HTR-8/SVneo (cell line): ENCODE results near the gene HERPUD1.

Experiments
- DNase-seq: peaks from one replicate; pipeline ENCODE4 v3.0.0; 2011; ENCODE audit warnings: low spot score, mixed read lengths; ENCODE audit not compliant: insufficient read length
- FAIRE-seq: peaks from 2 replicates; lab custom pipeline; 2011; peaks lifted over from hg19 to GRCh38; lab: Jason Lieb, UNC

HERPUD1 gene

DNA sequence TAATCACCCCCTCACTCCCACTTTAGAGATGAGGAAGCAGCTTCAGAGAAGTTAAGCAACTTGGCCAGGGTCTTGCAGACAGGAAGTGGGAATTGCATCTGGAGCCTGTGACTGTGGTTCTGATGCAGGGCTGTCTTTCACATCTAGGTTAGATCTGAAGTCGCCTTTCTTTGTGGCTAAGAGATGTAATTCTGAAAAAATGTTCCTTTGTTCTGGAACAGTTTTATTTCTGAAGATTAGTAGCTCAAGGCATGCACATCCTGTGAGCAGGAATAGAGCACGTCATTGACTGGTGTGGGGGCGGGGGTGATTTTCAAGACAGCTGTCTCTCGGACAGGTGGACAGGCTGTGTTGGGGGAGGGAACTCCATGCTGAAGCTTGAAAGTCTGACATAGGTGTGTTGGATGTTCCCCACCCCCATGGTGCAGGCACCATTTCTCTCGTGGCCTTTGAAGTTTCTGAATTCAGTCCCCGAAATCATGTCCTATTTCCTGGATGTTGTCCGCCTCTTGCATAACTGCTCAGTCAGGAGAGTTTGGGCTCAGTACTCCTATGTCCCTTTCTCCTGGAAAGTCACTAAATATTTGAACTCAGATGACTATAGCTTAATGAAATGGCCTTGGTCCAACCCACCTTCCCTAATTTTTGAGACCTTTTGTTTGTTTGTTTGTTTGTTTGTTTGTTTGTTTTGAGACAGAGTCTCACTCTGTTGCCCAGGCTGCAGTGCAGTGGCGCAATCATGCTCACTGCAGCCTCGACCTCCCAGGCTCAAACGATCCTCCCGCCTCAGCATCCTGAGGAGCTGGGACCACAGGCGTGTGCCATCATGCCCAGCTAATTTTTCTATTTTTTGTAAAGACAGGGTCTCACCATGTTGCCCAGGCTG lies 21.0 kb upstream of the HERPUD1 start:
- DNase-seq: peak; percentile 38
- FAIRE-seq: no peak

DNA sequence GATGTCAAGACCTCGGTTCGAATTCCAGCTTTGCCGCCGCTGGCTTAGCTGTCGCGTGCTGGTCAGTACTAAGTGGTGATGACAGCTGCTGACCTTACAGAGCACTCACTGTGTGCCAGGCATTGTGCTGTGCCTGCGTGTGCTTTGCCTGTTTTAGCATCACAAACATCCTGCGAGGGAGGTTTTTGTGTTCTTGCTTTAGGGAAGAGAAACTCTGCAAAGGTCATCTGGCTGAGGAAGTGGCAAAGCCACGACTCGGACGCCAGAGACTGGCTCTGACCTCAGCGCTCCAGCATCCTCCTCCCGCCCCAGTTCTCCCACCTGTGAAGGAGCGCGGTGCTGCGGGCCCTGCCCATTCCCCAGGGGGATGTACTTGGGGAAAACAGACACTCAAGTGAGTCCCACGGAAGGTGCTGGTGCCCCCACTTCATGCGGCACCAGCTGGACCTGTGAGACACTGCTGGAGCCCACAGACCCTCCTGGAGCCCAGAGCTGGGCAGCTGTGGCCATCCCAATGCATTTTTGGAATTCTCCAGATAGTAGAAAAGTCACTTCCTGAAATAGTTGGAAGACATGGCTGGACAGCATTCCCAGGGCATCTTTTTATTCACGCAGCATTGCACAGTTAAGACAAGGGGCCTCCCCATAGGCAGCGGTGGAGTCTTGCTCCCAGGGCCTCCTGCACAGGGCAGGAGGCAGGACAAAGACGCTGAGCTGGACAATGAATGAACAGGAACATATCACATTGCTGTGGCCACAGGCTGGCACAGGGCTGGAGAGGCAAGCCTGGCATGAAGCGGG lies 20.0 kb upstream of the HERPUD1 start:
- DNase-seq (peak; percentile 60), FAIRE-seq (peak; percentile 74)

DNA sequence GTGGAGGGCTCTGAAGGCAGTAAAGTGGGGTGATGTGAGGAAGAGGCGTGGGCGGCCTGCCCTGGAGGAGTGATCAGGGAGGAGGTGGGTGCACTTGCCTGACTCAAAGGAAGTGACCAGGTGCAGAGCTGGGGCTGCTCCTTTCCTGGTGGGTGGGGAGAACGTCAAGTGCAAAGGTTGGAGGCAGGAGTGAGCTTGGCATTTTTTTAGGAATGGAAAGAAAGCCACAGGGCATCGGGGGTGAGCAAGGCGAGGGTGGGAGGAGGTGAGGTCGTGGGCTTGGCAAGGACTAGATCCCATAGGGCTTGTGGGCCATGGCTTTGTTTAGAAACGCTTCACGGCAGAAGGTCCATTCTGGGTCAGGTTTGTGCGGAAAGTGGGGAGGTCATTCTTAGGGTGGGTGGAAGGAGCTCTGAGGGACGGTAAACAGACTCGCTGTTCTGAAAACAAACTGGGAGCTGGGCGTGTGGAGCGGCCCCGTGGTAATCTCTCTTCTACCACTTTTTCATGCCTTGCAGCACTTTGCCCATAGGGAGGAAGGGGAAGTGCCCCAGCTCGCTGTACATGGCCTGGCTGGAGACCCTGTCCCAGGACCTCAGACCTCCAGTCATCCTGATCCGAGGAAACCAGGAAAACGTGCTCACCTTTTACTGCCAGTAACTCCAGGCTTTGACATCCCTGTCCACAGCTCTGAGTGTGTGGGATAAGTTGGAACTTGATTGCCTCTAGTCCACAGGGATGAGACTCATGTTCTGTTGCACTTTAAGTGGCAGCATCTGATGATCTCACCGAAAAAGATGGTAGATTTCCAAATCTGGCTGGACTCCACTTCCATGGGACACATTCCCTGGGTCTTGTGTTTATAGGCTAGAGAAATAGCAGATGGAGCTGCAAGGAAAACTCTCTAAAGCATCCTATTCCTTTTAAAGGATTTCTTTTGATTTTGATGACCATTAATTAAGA lies 18.9 kb upstream of the HERPUD1 start:
- FAIRE-seq (peak; percentile 72), DNase-seq (no peak)

DNA sequence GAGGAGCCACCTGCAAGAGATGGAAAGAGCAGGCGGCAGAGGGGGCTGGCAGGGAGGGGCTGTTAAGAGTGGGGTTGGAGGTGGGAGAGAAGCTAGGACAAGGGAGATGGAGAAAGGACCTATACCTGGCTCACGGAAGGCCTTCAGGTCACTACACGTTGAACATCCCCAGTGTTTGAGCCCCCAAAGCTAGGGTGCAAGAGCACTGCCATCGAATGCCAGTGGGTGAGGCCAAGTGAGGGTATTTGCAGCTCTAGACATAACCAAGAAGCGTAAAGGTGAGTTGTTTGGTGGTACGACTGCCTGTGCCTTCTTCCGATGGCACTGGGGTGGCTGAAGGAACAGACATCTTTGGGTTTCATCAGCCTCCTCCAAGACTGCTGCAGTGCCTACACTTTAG lies 17.0 kb upstream of the HERPUD1 start:
- no peak for FAIRE-seq
- no peak for DNase-seq

DNA sequence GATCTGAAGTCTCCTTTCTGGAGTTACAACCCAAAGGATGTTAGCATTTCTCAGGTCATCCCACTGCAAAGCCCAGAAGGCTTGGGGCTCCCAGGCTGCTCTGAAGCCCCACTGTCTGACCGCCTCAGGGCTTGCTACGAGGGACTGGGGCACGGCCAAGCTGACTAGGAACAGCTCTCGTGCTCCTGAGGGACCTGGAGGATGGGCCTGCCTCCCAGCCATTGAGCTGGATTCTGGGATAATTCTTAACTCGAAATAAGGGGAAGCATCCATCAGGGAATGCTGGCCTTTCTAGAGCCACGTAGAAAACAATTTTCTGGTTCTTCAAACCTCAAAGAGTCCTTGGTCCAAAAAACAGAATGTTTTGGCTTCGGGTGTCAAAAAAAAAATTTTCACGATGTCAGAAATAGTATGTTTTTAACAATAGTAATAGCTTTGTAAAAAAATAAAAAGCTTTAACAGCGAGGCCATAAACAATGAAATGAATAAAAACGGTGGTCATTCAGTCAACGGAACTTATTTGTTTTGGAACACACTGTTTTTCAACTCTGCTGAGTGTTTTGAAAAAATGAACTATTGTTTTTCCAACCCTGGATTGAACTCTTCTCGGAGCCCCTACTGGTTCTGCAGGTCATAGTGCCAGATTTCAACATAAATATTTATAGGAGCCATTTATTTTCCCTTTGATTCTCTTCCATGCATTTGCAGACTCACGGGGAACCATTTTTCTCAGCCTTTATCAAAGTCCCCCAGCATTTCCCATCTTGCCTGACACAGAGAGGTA lies 16.4 kb upstream of the HERPUD1 start:
- no peak for DNase-seq
- FAIRE-seq: no peak

DNA sequence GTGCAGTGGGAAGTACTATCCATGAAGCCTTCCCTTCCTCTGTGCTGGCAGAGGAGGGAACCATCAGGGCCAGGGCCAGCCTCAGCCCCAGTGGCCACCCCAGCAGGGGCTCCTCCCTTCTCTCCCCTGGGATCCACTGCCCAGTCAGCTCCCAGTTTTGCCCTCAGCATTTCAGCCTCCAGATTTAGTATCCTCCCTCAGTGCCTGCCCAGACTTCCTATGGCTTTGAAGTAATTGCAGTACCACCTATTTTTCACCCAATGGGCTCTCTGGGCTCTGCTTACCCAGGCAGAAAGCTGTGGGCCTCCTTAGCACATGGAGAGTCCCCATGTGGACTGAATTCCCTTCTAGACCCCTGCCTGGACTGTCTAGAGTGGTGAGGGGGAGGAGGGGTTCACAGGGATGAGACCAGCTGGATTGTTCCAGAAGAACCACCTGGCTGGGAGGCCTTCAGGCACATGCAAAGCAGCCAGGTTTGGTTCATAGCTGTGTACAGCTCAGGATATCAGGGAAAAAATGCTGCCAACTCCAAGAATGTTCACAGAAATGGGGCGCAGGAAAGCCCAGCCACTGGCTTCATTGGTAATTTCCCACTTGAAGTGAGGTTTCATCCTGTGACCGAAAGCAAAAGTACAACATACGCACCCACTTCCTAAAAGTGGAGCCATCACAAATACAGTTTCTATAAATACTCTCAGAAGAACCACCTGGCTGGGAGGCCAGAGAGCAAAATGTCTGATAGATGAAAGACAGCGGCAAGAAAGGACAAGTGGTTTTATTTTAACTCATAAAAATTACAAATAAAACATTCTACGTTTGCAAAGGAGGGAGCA lies 15.2 kb upstream of the HERPUD1 start:
- DNase-seq (no peak), FAIRE-seq (no peak)

DNA sequence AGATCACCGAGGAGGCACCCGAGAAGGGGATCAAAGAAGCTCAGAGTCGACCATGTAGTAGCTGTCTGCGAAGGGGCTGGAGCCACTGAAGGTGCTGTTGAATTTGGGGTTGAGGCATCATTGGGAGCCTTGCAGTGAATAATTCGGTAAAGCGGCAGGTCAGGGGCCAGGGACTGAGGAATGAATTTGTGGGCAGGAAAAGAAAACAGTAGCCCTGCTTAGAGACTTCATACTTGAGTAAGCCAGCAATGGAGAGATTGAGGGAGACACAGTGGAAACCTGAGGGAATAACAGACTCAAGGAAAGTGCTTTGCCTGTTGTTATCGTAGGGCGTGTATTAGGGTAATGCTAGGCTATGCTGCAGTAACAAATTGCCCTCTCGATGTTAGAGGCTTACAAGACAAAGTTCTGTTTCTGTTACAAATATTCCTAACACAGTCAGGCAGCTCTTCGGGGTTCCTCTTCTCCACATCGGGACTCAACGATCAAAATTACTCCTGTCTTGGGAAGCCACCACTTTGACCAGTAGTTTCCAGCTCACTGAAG lies 13.4 kb upstream of the HERPUD1 start:
- no peak for FAIRE-seq

DNA sequence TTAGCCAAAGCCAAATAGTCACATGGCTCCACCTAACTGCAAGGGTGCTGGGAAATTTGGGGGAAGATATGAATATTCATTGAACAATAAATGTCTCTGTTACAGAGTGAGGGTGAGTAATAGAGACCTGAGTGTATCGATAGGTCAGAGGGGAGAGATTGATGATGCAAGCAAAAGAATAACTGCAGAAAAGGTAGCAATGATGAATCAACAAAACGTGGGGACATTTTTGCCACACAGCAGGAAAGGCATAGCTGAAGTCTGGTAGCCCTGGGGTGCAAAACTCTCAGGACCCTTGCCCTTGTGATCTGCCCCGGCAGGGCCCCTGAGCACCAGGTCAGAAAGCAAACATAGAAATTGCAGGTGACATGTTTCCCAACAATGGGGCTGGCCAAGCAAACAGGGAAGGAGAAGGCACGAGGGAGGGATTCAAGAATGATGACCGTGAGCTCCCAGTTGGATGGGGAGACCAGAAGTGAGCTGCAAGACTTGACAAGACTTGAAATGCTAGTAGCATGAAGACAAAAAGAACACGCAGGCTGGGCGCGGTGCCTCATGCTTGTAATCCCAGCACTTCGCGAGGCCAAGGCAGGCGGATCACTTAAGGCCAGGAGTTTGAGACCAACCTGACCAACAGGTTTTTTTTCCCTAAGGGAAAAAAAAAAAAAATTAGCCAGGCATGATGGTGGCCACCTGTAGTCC lies 12.7 kb upstream of the HERPUD1 start:
- DNase-seq: no peak
- FAIRE-seq: no peak

More for the DNA sequence above, 13.4 kb upstream of the HERPUD1 start:
- DNase-seq: no peak

DNA sequence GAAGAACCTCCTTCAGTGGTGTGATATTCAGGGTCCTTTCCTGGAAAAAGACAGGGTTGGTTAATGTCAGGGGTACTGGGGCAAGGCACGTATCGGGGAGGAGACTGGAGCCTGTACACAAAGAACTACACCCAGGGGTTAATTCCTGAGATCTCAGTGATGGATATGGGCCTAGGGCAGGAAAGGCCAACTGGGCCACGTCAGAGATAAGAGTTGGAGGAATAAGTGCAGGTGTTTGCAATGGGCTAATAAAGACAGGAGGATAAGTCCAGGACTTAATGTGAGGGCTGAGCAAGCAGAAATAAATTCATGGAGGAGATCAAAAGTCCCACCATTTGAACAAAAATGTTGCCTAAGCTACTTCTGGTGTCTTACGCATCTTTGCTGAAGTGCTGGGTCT lies 10.4 kb upstream of the HERPUD1 start:
- DNase-seq (no peak), FAIRE-seq (no peak)

DNA sequence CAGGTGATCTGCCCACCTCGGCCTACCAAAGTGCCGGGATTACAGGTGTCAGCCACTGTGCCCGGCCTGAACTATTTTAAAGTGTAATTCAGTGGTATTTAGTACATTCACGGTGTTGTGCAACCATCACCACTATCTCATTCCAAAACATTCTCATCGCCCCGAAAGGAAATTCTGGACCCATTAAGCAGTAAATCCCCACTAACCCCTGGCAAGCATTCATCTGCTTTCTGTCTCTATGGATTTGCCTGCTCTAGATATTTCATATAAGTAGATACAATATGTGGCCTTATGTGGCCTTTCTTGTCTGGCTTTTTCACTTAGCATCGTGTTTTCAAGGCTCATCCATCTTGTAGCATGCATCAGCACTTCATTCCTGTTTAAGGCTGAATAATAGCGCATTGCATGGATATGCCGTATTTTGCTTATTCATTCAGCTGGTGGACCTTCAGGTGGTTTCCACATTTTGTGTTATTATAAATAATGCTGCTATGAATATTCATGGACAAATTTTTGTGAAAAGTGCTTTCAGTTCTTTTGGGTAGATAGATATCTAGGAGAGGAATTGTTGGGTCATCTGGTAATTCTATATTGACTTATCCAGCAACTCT lies 8.4 kb upstream of the HERPUD1 start:
- FAIRE-seq (no peak), DNase-seq (no peak)

DNA sequence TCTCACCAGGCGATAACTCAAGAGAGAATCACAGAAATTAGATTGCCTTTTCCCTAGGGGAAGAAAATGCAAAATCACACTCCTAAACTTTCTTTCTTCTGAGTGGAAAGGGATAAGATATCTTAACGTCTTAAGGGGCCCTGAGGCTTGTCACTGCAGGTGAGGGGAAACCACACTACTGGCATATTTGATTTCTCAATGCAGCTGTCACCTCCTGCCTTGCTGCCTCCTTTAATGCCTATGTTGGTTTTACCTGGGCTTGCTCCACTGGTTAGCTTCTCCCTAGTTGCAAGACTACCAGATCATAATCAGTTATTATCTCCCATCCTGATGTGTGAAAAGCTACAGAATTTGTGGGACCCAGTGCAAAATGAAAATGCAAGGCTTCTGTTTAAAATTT lies 4.5 kb upstream of the HERPUD1 start:
- FAIRE-seq (no peak), DNase-seq (no peak)

DNA sequence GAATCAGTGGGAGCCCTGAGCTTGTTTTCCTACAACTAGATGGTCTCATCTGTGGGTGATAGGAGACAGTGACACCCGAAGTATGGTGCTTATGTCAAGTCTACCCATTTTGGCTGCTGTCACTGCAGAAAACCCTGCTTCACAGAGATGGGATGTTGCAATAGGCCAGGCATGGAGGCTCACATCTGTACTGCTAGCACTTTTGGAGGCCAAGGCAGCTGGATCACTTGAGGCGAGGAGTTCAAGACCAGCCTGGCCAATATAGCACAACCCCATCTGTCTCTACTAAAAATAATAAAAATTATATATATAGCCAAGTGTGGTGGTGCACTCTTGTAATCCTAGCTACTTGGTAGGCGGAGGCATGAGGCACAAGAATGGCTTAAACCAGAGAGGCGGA lies 2.3 kb upstream of the HERPUD1 start:
- DNase-seq (no peak), FAIRE-seq (no peak)

DNA sequence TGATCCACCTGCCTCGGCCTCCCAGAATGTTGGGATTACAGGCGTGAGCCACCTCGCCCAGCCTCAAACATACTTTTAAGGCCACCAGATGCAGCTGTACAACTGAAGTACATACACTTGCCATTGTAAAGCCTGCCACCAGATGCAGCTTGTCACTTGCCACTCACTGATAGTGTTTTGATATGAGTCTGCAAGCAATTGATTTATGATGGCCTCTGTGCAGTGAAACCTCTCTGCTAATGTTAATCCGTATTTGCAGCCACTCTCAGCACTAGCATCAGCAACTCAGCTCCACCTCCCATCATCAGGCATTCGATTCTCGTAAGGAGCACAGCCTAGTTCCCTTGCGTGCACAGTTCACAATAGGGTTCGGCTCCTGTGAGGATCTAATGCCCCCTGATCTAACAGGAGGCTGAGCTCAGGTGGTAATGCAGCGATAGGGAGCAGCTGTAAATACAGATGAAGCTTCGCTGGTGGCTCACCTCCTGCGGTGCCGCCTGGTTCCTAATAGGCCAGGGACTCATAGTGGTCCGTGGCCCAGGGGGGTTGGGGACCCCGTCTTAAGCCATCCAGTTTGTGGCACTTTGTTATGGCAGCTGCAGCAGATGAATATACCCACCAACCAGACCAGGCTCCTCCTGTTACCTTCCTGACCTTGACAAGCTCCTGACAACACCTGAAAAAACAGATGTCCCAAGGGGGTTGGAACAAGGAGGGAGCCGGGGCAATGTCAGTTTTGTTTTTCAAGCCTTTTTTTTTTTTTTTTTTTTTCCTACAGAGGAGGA lies 1.3 kb upstream of the HERPUD1 start:
- FAIRE-seq (no peak), DNase-seq (no peak)

DNA sequence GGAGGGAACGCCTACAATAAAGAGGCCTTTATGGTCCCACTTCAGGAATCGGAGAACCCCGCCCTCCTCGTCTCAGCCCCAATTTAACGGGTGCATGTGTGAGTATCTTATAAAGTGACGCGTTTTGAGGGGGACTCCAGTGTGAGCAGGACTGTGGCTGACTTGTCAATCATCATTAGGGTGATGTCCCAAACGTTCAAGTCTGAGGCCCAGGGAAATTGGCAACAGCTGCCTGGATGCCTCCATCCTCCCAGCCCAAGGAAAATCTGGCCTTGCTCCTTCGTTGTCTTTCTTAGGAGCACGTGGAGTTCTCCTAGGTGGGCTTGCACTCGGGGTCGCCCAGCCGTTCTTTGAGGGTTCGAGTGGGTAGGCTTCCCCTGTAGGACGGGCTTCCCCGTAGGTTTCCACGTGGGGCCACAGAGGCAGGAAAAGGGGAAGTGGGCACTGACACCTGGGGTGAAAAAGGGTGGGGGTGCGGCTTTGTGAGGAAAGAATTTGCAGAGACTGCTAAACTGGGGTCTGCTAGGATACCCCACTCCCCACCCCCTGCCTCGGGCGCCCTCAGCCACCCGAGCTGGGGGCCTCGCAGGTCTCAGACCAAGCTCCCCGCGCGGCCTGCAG lies 561 bp upstream of the HERPUD1 start:
- DNase-seq (peak; percentile 15), FAIRE-seq (no peak)

DNA sequence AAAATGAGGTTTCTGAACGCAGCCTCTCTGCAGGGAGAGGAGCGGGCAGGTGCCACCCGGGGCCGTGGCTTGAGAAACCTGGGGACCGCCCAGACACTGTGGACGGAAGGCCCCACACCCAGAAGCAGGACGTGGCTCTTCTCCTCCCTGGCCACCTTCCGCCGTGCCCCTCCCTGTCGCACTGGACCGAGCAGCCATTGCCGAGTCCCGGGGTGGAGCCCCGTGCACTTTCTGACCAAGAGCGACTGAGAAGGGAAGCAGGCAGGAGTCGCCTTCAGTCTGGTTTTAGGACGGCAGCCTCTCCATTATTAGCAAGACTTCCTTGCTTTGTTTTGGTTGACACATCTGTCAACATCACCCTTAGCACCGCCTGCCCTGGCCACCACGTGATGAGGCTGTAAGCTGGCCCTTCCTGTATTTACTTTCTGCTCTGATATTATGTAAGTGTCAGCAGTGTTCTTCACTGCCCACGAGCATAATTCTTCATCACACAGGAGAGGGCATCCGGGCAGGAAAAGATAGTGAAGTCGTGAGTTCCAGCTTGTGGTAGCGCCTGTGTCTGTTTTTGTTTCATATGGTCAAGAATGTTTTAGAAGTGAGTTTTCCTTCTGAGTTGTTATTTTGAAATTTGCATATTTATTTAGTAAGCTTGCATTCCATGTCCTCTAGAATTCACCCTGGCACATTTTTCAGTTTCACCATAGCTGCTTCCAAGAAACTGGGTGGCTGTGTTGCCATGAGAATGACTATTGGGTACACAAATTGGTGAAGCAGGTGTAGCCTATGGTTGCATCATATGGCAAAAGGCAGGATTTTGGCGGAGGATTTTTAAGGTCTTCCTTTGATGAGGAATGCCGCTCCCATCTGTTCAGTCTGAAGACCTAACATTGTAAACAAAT lies 1.0 kb downstream of the HERPUD1 start:
- no peak for FAIRE-seq
- peak; percentile 55 for DNase-seq
